K562 (cell line): Measurements from ENCODE around the gene PNLIPRP2. TPM values are rescaled to one million over a fixed set of nuclear protein-coding genes. Genes with fewer than 3 reads are reported as not detected.

Experiments
- ATAC-seq: fragments of 200-7000 bp; cut with Tn5 transposase; 3 replicates; pipeline ENCODE4 v1.9.1; 2020; ENCODE audit warnings: moderate library complexity
- BruUV-seq: library from RNA; stranded (reverse); fragments of 400-500 nt; replicated peaks from 2 replicates; lab custom pipeline; 2021; lab: Mats Ljungman, UMichigan
- CTCF ChIA-PET: fragments of 300-600 bp; formaldehyde crosslinking; extraction: SDS; loops from one replicate; lab custom pipeline; 2021; ENCODE audit warnings: low intra/inter-chr PET ratio; lab: Yijun Ruan, JAX
- POLR2A ChIA-PET: fragments of 300-600, 350-650 bp; sonication (Branson Sonifier 250); formaldehyde crosslinking; extraction: SDS; loops from one replicate; lab custom pipeline; 2021; ENCODE audit warnings: antibody characterized with exemption, inconsistent platforms; lab: Yijun Ruan, JAX
- DNase-seq, 4 experiments: peaks; one replicate each; pipeline versions ENCODE4 v3.0.0 to v3.0.0-alpha.2; 2011 to 2018; ENCODE audit warnings: low spot score in 3 of 4, mixed read lengths in 3 of 4; ENCODE audit errors: extremely low read depth in 1 of 4
- FAIRE-seq: peaks from 2 replicates; lab custom pipeline; 2011; peaks lifted over from hg19 to GRCh38; lab: Jason Lieb, UNC
- H2AFZ ChIP-seq: 2 replicates; pipeline ENCODE4 v1.6.0; 2011; ENCODE audit warnings: low read depth, low read length, control low read depth, inconsistent platforms
- H3K27ac ChIP-seq: fragments of 200-600 bp; 3 replicates; pipeline ENCODE4 v1.8.0; 2011; ENCODE audit warnings: low read depth, mild to moderate bottlenecking, control low read depth, inconsistent platforms, low read length, moderate library complexity, mixed read lengths; ENCODE audit errors: extremely low read depth
- H3K27me3 ChIP-seq, 2 experiments: fragments of 300-600 bp in 1 of 2; 2 replicates in 1 of 2; 3 replicates in 1 of 2; pipeline versions ENCODE4 v1.6.0 to v1.8.0; 2011; ENCODE audit warnings: inconsistent platforms in 2 of 2, low read length in 2 of 2, mild to moderate bottlenecking in 1 of 2, mixed read lengths in 1 of 2, moderate library complexity in 1 of 2; ENCODE audit not compliant: control insufficient read depth in 2 of 2, insufficient read depth in 2 of 2
- H3K36me3 ChIP-seq: fragments of 300-600 bp; 3 replicates; pipeline ENCODE4 v1.8.0; 2011; ENCODE audit warnings: mild to moderate bottlenecking, low read length, inconsistent platforms; ENCODE audit not compliant: control insufficient read depth, insufficient read depth
- H3K4me1 ChIP-seq, 2 experiments: fragments of 200-600 bp in 1 of 2; replicated peaks in 1 of 2; 2 replicates in 1 of 2; 3 replicates in 1 of 2; pipeline versions ENCODE4 v1.5.1 to v1.8.0; 2011; ENCODE audit warnings: inconsistent platforms in 2 of 2, low read length in 2 of 2, mild to moderate bottlenecking in 1 of 2, mixed read lengths in 1 of 2, moderate library complexity in 1 of 2; ENCODE audit not compliant: control insufficient read depth in 2 of 2, insufficient read depth in 2 of 2
- H3K4me2 ChIP-seq: 2 replicates; pipeline ENCODE4 v1.6.1; 2011; ENCODE audit warnings: low read length, control low read depth, inconsistent platforms, mixed read lengths; ENCODE audit not compliant: insufficient read depth
- H3K4me3 ChIP-seq: fragments of 200-600 bp; sonication (generic), shearing (Covaris generic); 2 replicates; pipeline ENCODE4 v1.5.1; 2016; ENCODE audit warnings: control low read depth, inconsistent platforms
- H3K79me2 ChIP-seq: fragments of 200-600 bp; 3 replicates; pipeline ENCODE4 v1.8.0; 2011; ENCODE audit warnings: low read length, inconsistent platforms; ENCODE audit not compliant: control insufficient read depth, insufficient read depth
- H3K9ac ChIP-seq, 2 experiments: 2 replicates each; pipeline versions ENCODE4 v1.6.0 to v1.6.1; 2011; ENCODE audit warnings: low read depth in 2 of 2, low read length in 2 of 2, control low read depth in 1 of 2, inconsistent platforms in 1 of 2, mild to moderate bottlenecking in 1 of 2, mixed read lengths in 1 of 2; ENCODE audit not compliant: insufficient read depth in 1 of 2
- H3K9me1 ChIP-seq: one replicate; pipeline ENCODE4 v1.6.0; 2011; ENCODE audit warnings: inconsistent platforms, mild to moderate bottlenecking, low read length, moderate library complexity; ENCODE audit not compliant: control insufficient read depth, insufficient read depth
- H3K9me3 ChIP-seq: replicated peaks from 2 replicates; pipeline ENCODE4 v1.5.1; 2011; ENCODE audit warnings: low read depth, low read length, inconsistent platforms; ENCODE audit not compliant: control insufficient read depth, insufficient read depth
- H4K20me1 ChIP-seq: replicated peaks from 2 replicates; pipeline ENCODE4 v1.6.1; 2011; ENCODE audit warnings: low read length, inconsistent platforms, mixed read lengths; ENCODE audit not compliant: control insufficient read depth, insufficient read depth
- BHLHE40 ChIP-seq: IDR thresholded peaks from 2 replicates; pipeline ENCODE4 v1.6.1; 2011; ENCODE audit warnings: low read length, improper control_type of control experiment
- BMI1 ChIP-seq: fragments of 150-350 bp; IDR thresholded peaks from 2 replicates; pipeline ENCODE4 v1.6.1; 2014; ENCODE audit warnings: low read length
- CTBP1 ChIP-seq: fragments of 450-650 bp; IDR thresholded peaks from 2 replicates; pipeline ENCODE4 v1.6.1; 2016; ENCODE audit warnings: borderline replicate concordance
- HES1 ChIP-seq: fragments of 450-650 bp; IDR thresholded peaks from 2 replicates; pipeline ENCODE4 v1.6.1; 2016; ENCODE audit warnings: low read depth, mild to moderate bottlenecking, moderate library complexity
- HMG20A ChIP-seq: fragments of 450-650 bp; formaldehyde crosslinking; conservative IDR thresholded peaks from 2 replicates; pipeline ENCODE4 v1.4.0; 2020; ENCODE audit warnings: mild to moderate bottlenecking, mixed read lengths
- ID3 ChIP-seq, 2 experiments: fragments of 250-450 bp in 1 of 2; fragments of 450-650 bp in 1 of 2; sonication (Bioruptor Pico) in 1 of 2; IDR thresholded peaks; 2 replicates each; pipeline versions ENCODE4 v1.6.1 to v1.8.0; 2016 to 2021; ENCODE audit warnings: mild to moderate bottlenecking in 2 of 2, moderate library complexity in 2 of 2, missing compliant biosample characterization in 1 of 2, missing genetic modification characterization in 1 of 2
- JUN ChIP-seq, 2 experiments: sonication (generic) in 1 of 2; formaldehyde crosslinking in 1 of 2; IDR thresholded peaks; 2 replicates each; pipeline versions ENCODE4 v1.6.1 to v1.8.0; 2012 to 2022; ENCODE audit warnings: borderline replicate concordance in 2 of 2, mild to moderate bottlenecking in 2 of 2, improper control_type of control experiment in 1 of 2, low read depth in 1 of 2, low read length in 1 of 2, missing genetic modification reagents in 1 of 2
- MTF1 ChIP-seq: fragments of 250-450 bp; sonication (Bioruptor Pico); IDR thresholded peaks from 2 replicates; pipeline ENCODE4 v1.9.0; 2021; ENCODE audit warnings: moderate library complexity, mild to moderate bottlenecking, inconsistent platforms, borderline replicate concordance
- POLR2AphosphoS2 ChIP-seq: IDR thresholded peaks from 2 replicates; pipeline ENCODE4 v1.6.1; 2012; ENCODE audit warnings: low read length, improper control_type of control experiment
- RBFOX2 ChIP-seq: fragments of 200-400 bp; formaldehyde crosslinking; IDR thresholded peaks from 2 replicates; pipeline ENCODE4 v1.6.1; 2017; ENCODE audit warnings: low read depth, mild to moderate bottlenecking, low read length, moderate library complexity
- TARDBP ChIP-seq: fragments of 450-650 bp; IDR thresholded peaks from 2 replicates; pipeline ENCODE4 v1.6.1; 2016
- ZNF263 ChIP-seq: sonication (generic); formaldehyde crosslinking; IDR thresholded peaks from 2 replicates; pipeline ENCODE4 v1.8.0; 2022; ENCODE audit warnings: mild to moderate bottlenecking, missing genetic modification reagents, borderline replicate concordance
- WGBS: fragments of 100-300 bp; shearing (Covaris generic); methylation state at CpG from one replicate; pipeline ENCODE4 v1.1.6; 2016; ENCODE audit warnings: low coverage, mixed read lengths; ENCODE audit not compliant: insufficient coverage; ENCODE audit errors: missing lambda C conversion rate; 5-methylcytosine and 5-hydroxymethylcytosine counted together
- in situ Hi-C: fragments of 300-500 bp; cut with MboI; formaldehyde crosslinking; loops from 4 replicates; pipeline ENCODE4 v1.15.0; 2018; ENCODE audit warnings: inconsistent platforms, mixed read lengths
- intact Hi-C: fragments of 100-400 bp; cut with micrococcal nuclease; formaldehyde crosslinking; loops from 2 replicates; pipeline ENCODE4 v1.14.2; 2022
- polyA plus RNA-seq, 8 experiments: library from polyadenylated mRNA; depleted of rRNA in 4 of 8; stranded (reverse) in 5 of 8; unstranded in 3 of 8; fragments of >200 nt; fragmentation: Nextera tagmentation in 2 of 8; fragmentation: Illumina TruSeq in 1 of 8; extraction: Ambion mirVana in 2 of 8; extraction: Trizol in 1 of 8; gene quantifications; 2 replicates each; pipeline versions ENCODE4 v1.2.1 to v1.2.3, GENCODE V29; 2011 to 2014; ENCODE audit warnings: inconsistent platforms in 1 of 8, missing spikeins in 1 of 8
- total RNA-seq, 7 experiments: library from RNA; depleted of rRNA in 6 of 7; stranded (reverse); fragments of >200 nt in 6 of 7; fragmentation: Illumina TruSeq in 2 of 7; extraction: Trizol in 2 of 7; gene quantifications; 2 replicates each; pipeline versions ENCODE4 v1.2.1 to v1.2.3, GENCODE V29; 2011 to 2021; ENCODE audit warnings: low replicate concordance in 1 of 7

Gene PNLIPRP2
- total and polyA plus RNA-seq, 9 of the 15 experiments (the other 6 are each of a cell fraction or from before 2014, with no cell fraction given): 0.38 TPM; not detected in 8

GRCh38 chr10:116589926-116590325, 30.8 kb upstream of the PNLIPRP2 start (continued):
- TF ChIP-seq ZNF263 (no peak), BHLHE40 (no peak), MTF1 (no peak), RBFOX2 (no peak), HMG20A (CRISPR knock-in tag) (no peak), JUN (IDR thresholded peaks at IDR 0.05; ENCODE audit: borderline replicate concordance, low read depth, low read length) (no peak), JUN (CRISPR knock-in tag; IDR thresholded peaks at IDR 0.05; ENCODE audit: borderline replicate concordance) (no peak), CTBP1 (no peak), POLR2AphosphoS2 (no peak)

- in situ Hi-C loops: no loop called here
- no peak within 1 kb of the TSS for H3K27ac ChIP-seq
- no peaks in the 10 kb centered on the region for H4K20me1 ChIP-seq
- no peak within 1 kb of the TSS for H2AFZ ChIP-seq
- no peak within 1 kb of the TSS for H3K4me2 ChIP-seq
- 0% methylated on average over 8 of the region's 9 CpGs for WGBS
- no peaks in the 10 kb centered on the region for H3K9me3 ChIP-seq
- no peaks in the 10 kb centered on the region for H3K36me3 ChIP-seq
- intact Hi-C loops: no loop called here
- FAIRE-seq (no peak), ATAC-seq (no peak), DNase-seq (no peak)
- CTCF ChIA-PET: no interaction called here
- no peaks in the 10 kb centered on the region for H3K79me2 ChIP-seq
- H3K9ac ChIP-seq: no peak within 1 kb of the TSS
- H3K4me3 ChIP-seq: no peak within 1 kb of the TSS
- no peaks in the 10 kb centered on the region for H3K27me3 ChIP-seq
- BruUV-seq: no TSS peak
- no peak for TF ChIP-seq BMI1
- no peak for TF ChIP-seq HES1
- no peak for TF ChIP-seq ID3 (CRISPR knock-in tag; IDR thresholded peaks at IDR 0.05)
- no peak for TF ChIP-seq ID3 (tag; IDR thresholded peaks at IDR 0.05)
- TF ChIP-seq TARDBP: no peak
- TF ChIP-seq, all 486 proteins: peak for 0
- Histone ChIP-seq H3K9me1 (no peaks in the 10 kb centered on the region), H3K4me1 (no peaks in the 10 kb centered on the region)
- POLR2A ChIA-PET: no interaction called here
Observed at GRCh38 chr10:116590590-116591444, 29.9 kb upstream of the PNLIPRP2 start, which contains the start of gene PNLIPRP1. TSS of gene PNLIPRP1 (plus strand) at chr10:116590959. CDS start at chr10:116591130, 171 bp downstream.
